SK-N-DZ (cell line): Measurements from ENCODE around the gene LRRC36.
"Not testable (repeated sequence)": the region's sequence is repeated elsewhere in the genome, so short reads cannot be mapped to it uniquely, and the experiment has no call there.

Experiments
- DNase-seq: peaks from one replicate; pipeline ENCODE4 v3.0.0-alpha.2; 2015; ENCODE audit warnings: low spot score

Gene LRRC36

DNA sequence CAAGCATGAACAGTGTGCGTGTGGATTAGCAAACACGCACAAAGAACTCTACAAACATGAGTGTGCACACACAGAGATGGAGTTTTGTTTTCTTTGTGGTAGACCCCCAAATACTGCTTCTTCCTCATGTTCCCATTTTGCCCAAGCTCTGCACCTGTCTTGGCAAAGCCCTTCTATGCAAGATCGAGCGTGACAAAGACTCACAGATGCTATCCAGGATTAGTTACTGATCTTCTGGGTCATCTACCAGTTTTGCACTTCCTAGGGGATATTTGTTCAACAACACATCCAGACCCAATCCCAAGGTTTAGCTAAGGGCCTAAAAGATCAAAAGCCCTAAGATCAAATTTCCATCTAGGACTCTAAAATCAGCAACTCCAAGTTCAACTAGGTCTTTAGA is 16.0 kb downstream of the LRRC36 start:
- no peak for DNase-seq

GRCh38 chr16:67345401-67345800 is 18.8 kb downstream of the LRRC36 start:
- DNase-seq: no peak

- no peak for DNase-seq
Measured at GRCh38 chr16:67346341-67346740, 19.7 kb downstream of the LRRC36 start.

GRCh38 chr16:67349172-67349571 is 22.6 kb downstream of the LRRC36 start:
- DNase-seq: no peak

DNA sequence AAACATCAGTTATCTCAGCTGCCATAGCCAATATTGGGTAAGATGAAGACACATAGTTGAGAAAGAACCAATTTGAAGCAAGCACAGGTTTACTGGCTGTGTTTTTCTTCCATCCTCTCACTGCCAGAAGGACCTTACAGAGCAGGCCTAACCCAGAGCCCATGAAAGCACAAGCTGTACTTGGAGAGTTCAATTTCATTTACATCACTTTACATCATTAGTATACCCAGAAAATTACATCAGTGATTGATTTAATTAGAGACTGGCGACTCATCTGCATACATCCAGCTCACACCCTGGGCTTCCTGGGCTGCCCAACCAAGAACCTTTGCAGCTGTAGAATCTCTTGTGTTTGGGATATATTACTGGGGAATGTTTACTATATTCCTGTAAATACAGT is 23.7 kb downstream of the LRRC36 start:
- no peak for DNase-seq

DNA sequence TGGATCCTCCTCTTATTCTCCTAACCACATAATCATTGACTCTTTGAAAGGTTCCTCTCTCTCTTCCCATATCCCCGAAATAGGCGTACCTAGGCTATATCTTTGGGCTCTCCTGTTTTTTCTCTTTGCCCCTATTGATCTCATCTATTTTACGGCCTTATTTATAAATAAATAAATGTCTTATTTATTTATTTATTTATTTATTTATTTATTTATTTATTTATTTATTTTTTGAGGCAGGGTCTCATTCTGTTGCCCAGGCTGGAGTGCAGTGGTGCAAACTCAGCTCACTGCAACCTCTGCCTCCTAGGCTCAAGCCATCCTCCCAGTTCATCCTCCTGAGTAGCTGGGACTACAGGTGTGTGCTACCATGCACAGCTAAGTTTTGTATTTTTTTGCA is 25.8 kb downstream of the LRRC36 start:
- DNase-seq: not testable (repeated sequence)

- no peak for DNase-seq
Measured at GRCh38 chr16:67356396-67356795, 29.8 kb downstream of the LRRC36 start.

GRCh38 chr16:67357561-67357960 is 30.9 kb downstream of the LRRC36 start:
- no peak for DNase-seq

- DNase-seq: not testable (repeated sequence)
Measured at GRCh38 chr16:67359540-67360269, 33.1 kb downstream of the LRRC36 start.

DNA sequence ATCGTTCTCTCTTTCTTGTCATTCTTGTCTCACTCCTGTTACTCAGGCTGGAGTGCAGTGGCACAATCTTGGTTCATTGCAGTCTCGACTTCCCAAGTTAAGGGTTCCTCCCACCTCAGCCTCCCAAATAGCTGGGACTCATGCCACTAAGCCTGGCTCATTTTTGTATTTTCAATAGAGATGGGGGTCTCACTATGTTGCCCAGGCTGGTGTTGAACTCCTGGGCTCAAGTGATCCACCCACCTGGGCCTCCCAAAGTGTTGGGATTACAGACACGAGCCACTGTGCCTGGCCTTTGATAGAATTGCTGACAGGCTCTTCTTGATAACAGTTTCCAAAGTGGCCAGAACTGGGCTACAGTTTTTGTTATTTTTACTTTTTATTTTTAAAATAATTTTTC is 34.4 kb downstream of the LRRC36 start:
- DNase-seq: no peak

- no peak for DNase-seq
Measured at GRCh38 chr16:67364600-67365235, 38.1 kb downstream of the LRRC36 start.

GRCh38 chr16:67370661-67371060 is 44.0 kb downstream of the LRRC36 start:
- DNase-seq: no peak

DNA sequence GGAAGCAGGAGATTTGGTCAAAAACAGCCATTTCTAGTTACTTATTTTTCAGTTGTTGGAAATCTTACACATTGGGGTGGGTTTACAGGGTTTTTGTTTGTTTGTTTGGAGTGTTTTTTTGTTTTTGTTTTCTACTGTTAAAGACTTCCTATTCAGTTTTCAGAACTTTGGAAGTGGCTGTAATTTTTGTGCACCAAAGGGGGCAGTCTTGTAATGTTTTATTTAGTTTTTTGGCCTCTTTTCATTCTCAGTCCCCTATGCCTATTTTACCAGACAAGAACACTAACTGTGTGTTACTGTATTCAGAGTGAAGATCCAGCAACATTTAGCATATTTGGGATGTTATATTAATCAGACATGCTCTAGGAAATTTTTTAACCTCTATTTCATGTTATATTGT is 46.0 kb downstream of the LRRC36 start:
- DNase-seq: no peak

DNA sequence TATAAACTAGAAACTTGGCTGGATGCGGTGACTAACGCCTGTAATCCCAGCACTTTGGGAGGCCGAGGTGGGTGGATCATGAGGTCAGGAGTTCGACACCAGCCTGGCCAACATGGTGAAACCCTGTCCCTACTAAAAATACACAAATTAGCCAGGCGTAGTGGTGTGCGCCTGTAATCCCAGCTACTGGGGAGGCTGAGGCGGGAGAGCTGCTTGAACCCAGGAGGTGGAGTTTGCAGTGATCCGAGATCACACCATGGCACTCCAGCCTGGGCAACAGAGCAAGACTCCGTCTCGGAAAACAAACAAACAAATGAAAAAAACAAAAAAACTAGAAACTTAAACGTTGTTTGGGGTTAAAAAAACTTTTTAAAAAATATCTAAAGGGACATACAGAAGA is 49.4 kb downstream of the LRRC36 start:
- not testable (repeated sequence) for DNase-seq

DNA sequence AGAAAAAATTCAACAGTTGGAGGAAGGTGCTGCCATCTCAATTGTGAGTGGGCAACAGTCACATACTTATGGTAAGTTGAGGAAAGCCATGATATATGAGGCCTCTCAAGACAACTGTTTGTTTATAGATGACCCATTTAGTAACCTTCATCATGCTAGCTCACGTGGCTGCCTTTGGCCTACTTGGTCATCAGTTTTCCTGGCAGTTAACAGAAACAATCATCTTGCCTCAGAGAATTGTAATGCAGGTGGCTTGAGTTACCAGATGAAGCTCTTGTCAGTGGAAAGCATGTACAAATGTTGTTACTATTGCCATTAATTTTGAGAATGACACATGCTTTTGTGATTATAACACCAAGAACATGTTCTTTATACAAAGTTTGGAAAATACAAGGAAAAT is 52.0 kb downstream of the LRRC36 start:
- DNase-seq: no peak

DNA sequence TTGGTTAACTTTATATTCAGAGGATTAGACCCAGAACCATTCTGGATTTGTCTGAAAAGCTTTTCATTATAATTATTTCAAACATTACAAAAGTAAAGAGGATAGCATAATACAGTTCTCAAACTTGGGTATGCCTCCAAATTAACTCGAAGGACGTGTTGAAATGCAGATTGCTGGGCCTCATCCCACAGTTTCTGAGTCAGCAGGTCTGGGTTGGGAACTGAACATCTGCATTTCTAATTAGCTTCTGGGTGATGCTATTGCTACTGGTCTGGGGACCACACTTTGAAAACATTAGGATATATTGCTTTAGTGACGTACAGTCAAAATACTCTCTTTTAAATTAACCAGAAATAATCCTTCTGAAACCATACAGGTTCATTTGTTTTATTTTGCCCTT is 56.7 kb downstream of the LRRC36 start:
- DNase-seq: no peak

- no peak for DNase-seq
Measured at GRCh38 chr16:67384778-67385510, 58.3 kb downstream of the LRRC36 start.

GRCh38 chr16:67386861-67387455 is 60.3 kb downstream of the LRRC36 start:
- no peak for DNase-seq

DNA sequence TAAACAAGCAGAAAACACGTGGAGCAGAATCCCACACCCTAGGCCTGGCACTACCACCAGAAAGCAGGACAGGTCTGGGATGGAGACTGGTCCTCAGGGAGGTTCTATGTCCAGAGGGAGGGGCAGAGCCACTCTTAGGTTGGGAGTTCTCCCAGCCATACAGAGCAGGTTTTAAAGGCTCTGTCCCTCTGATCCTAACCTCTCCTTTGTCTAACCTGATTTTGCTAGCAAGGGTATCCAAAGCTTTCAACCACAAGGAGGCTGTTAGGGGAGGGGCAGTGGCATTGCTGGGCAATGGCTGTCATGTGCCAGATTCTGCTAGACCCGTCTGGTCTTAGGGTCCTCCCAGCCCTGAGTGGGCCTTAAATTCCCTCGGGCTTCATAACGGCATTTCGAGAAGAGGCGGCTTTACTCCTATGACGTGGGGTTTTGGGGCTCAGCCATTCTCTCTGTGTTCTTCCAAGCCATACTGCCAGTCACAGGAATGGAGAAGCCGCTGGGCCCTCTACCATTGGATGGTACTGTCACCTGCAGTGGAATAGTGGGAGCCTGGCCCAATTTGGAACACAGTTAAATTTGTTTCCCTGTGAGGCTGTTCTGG is 61.0 kb downstream of the LRRC36 start:
- DNase-seq: no peak

- DNase-seq: no peak
Measured at GRCh38 chr16:67388191-67388590, 61.6 kb downstream of the LRRC36 start.

- no peak for DNase-seq
Measured at GRCh38 chr16:67388591-67388990, 62.0 kb downstream of the LRRC36 start.
